OCI-M1 (cell line): ENCODE data around the gene RPRM.
"Not testable (repeated sequence)": the region's sequence is repeated elsewhere in the genome, so short reads cannot be mapped to it uniquely, and the experiment has no call there.

ENCODE experiments used
- DNase-seq: peaks from one replicate; lab custom pipeline; 2025; lab: John Stamatoyannopoulos, UW

The RPRM gene

GRCh38 chr2:153478289-153479261 is at the start of gene RPRM:
RPRM (minus strand) TSS chr2:153478762; CDS start chr2:153478565, 197 bp downstream.
- no peak for DNase-seq

DNA sequence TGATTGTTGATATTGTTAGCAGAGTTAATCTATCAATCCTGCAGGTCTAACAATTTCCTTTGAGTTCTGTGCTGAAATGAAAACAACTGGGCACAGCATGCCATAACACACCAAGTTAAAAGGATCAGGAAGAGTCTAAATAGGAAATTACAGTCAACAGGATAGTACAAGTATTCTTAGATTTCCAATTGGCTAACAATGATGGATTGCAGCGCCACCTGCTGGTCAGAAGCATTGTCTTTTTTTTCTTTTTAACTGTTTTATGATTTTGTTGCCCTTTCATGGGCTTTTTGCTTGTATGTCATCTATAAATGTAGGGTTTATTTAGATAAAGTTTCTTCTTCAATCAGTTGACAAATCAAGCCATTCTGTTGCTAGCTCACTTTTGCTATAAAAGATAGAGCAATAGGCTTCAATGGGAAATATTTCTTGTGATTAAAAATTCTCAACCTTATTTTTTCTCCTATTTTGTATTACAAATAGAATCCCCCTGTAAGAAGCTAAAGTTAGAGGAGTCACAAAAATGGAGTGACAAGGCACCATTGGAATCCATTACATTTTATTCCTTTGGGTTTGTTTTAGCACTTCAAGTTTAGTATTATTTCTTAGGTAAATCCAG is 40.8 kb upstream of the RPRM start:
- peak; percentile 76 for DNase-seq

DNA sequence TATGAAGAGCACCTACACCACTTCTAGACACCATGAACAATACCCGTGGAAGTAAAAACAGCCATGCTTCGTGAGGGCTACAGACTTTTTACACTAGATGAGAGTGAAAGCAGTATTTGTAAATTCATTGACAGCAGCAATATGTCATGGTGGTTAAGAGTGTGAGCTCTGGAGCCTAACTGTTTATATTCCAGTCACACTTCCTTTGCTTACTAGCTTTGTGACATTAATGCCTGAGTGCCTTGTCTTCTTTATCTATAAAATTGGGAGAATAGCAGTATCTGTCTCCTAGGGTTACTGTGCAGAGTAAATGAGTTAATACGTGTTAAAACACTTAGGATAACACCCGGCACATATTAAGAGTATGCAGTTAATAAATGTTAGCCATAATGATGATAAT is 33.8 kb upstream of the RPRM start:
- no peak for DNase-seq

- DNase-seq, result no peak
Measured at GRCh38 chr2:153510996-153511395, 32.4 kb upstream of the RPRM start.

- no peak for DNase-seq
Measured at GRCh38 chr2:153509133-153509532, 30.6 kb upstream of the RPRM start.

DNA sequence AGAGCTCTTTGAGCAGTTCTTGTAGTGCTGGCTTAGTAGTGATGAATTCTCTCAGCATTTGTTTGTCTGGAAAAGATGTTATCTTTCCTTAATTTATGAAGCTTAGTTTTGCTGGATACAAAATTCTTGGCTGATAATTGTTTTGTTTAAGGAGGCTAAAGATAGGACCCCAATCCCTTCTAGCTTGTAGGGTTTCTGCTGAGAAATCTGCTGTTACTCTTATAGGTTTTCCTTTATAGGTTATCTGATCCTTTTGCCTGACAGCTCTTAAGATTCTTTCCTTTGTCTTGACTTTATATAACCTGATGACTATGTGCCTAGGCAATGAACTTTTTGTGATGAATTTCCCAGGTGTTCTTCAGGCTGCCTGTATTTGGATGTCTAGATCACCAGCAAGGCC is 27.9 kb upstream of the RPRM start:
- DNase-seq, result not testable (repeated sequence)

GRCh38 chr2:153499439-153499838 is 20.9 kb upstream of the RPRM start:
- no peak for DNase-seq

DNA sequence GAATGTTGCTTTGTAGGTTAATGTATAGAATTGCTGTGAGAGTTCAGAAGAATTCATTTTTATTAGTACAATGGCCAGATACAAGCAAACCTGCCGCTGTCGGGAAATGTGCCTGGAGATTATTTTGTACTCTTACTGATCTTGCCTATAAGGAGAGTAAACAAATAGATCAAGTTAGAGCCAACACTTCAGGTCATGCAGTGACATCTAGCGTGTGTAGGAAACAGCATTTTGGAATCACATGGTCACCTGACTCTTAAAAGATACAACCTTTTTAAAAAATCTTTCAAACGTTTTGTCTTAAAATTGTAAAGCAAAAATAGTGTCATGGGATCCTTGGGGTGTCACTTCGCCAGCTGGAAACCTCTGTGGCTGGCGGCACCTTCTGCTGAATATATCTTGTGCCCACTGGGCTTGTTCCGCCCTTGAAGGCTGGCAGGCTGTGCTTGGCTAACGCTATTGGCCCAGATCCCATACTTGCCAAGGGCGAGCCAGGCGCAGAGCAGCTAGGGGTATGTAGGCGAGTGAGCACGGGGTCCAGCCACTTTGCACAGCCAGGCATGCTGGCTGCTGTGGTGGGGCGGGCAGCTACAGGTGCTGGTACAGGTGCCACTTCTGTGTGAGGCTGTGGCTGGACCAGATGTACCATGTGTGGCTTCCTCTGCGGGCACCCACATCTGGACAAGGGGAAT is 19.5 kb upstream of the RPRM start:
- no peak for DNase-seq

GRCh38 chr2:153495725-153496124 is 17.2 kb upstream of the RPRM start:
- no peak for DNase-seq

- DNase-seq, result peak; percentile 38
Measured at GRCh38 chr2:153488072-153488471, 9.5 kb upstream of the RPRM start.

DNA sequence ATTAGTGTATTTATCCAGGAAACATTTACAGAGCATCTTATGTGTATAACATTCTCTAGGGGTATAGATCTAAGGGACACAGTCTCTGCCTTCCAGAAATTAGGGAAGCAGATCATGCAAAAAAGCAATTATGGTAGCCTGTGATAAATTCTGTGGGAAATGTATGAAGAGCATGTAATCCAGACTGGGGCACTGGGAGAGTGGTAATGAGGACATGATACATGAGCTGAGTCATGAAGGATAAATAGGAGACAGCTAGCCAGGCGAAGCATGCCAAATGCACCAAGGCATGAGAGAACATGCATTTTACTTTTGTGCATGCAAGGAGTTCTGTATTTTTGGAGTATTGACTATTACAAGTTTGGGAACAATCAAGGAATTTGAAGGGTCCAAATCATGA is 8.9 kb upstream of the RPRM start:
- DNase-seq, result no peak

DNA sequence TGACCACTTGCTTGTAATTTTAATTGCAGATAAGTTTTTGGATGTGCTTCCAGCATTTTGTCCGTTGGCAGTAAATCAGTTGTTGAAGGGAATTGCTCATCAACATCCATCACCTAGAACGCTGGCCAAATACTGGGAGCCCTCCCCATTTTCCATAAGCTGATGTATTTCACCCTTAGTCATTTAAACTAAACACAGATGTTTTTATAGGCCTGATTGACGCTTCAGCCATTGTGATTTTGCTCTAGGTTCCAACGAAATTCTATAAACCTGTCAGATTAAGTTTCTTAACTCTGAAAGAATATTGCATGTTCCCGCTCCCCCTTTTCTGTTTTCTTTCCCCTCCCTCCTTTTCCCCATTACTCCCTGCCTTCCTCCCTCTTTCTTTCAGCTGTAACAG is 1.0 kb upstream of the RPRM start:
- DNase-seq, result no peak

DNA sequence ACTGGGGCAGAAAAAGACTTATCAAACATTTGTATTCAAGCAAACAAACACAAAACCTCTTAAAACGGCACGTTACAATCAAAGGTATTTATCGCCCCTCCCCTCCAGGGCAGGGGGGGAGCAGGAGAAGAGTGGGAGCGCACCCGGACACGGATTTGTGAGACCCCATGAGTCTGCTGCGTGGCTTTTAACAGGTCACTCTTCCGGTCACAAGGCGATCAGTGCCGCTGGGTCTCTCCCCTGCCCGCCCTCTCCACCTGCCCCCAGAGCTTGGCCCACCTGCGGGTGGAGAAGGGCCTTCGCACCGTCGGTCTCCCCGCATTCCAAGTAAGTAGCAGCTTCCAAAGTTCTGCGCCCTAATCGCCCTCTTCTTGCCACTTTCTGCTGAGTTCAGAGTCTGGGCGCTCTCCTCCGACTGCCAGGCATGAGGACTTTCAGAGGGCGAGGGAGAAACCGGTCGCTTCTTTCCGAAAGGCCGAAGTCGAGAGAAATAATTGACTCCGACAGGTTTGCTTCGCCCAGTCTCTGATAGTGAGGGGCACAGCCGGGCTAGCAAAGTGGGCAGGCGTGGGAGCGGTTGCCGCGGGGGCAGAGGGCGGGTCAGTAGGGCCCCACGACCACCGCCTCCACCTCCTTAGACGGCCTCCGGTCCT is 800 bp downstream of the RPRM start:
- no peak for DNase-seq

GRCh38 chr2:153476816-153477635 is 1.5 kb downstream of the RPRM start:
- no peak for DNase-seq

GRCh38 chr2:153476491-153476815 is 2.1 kb downstream of the RPRM start:
- no peak for DNase-seq

- DNase-seq, result no peak
Measured at GRCh38 chr2:153474876-153475435, 3.6 kb downstream of the RPRM start.

DNA sequence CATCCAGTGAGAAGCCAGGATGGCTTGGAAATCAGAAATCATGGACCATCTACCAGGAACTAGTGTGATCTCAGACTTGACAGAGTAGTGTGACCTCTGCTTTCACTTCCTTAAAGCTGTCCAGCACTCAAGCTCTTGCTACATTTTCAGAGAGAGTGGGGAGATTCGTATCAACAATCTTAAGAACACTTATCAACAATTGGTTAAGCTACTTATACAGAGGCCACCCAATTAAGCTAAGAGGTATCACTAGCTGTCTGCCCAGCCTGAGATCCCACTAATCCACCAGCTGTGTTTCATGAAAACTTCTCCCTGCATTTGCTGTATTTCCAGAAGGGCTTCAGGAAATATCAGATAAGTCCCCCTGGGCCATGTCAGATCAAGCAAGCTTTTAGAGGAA is 4.2 kb downstream of the RPRM start:
- DNase-seq, result peak; percentile 8

- no peak for DNase-seq
Measured at GRCh38 chr2:153470867-153471266, 7.7 kb downstream of the RPRM start.

GRCh38 chr2:153464395-153464794 is 14.2 kb downstream of the RPRM start:
- no peak for DNase-seq

- DNase-seq, result no peak
Measured at GRCh38 chr2:153462338-153462859, 16.2 kb downstream of the RPRM start.

DNA sequence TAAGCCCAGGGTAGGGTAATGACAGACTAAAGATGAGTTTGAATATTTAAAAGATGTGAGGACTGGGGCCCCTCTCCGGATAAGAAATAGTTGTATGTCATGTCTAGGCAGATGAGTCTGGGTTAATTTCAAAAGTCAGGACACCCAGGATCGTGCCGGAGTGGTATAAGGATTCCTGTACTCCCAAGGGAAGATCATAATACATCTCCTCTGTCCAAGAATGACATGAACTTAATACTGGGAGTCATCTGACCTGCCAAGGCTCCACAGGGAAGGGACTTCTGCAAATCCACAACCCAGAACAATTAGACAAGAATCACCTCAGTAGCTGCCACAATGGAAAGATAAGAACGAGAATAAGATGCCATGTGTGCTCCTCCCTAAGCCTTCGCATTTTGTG is 17.1 kb downstream of the RPRM start:
- no peak for DNase-seq
